Right lobe of liver (tissue), 6 donors: ENCODE results near the gene BCO2. TPM values are rescaled to one million over a fixed set of nuclear protein-coding genes. Genes with fewer than 3 reads are reported as not detected.

ENCODE experiments used
- ATAC-seq, 4 donors: fragments of 200-7000 bp; cut with Tn5 transposase; one replicate each; pipeline ENCODE4 v1.9.1; 2020; ENCODE audit warnings: mild to moderate bottlenecking in 4 of 4, moderate library complexity in 4 of 4
- DNase-seq, 3 donors: peaks; one replicate each; pipeline ENCODE4 v3.0.0-alpha.2; 2020
- H3K27ac ChIP-seq, 3 donors: fragments of 200-600 bp; one replicate each; pipeline ENCODE4 v1.8.0; 2022
- H3K27me3 ChIP-seq, 2 donors: fragments of 200-600 bp; one replicate each; pipeline ENCODE4 v1.8.0; 2022
- H3K36me3 ChIP-seq, 4 donors: fragments of 200-600 bp; sonication (generic) in 1 of 4; one replicate each; pipeline versions ENCODE4 v1.5.1 to v1.8.0; 2017 to 2022; ENCODE audit warnings: control low read depth in 1 of 4
- H3K4me1 ChIP-seq, 4 donors: fragments of 200-600 bp; sonication (generic) in 1 of 4; one replicate each; pipeline versions ENCODE4 v1.5.1 to v1.8.0; 2017 to 2022; ENCODE audit warnings: control low read depth in 1 of 4
- H3K4me3 ChIP-seq, 3 donors: fragments of 200-600 bp; one replicate each; pipeline ENCODE4 v1.8.0; 2022
- H3K9me3 ChIP-seq, 4 donors: fragments of 200-600 bp; sonication (generic) in 1 of 4; one replicate each; pipeline versions ENCODE4 v1.5.1 to v1.8.0; 2017 to 2022; ENCODE audit warnings: control low read depth in 1 of 4
- POLR2A ChIP-seq: fragments of 450-650 bp; IDR thresholded peaks from one replicate; pipeline ENCODE4 v1.6.1; 2017; ENCODE audit warnings: antibody characterized with exemption, mild to moderate bottlenecking
- WGBS: methylation state at CpG from one replicate; pipeline ENCODE4 v1.1.6; 2018; ENCODE audit warnings: low coverage, low lambda C conversion rate; ENCODE audit not compliant: insufficient coverage; ENCODE audit errors: missing lambda C conversion rate; 5-methylcytosine and 5-hydroxymethylcytosine counted together
- intact Hi-C, 2 donors: fragments of 100-400 bp; cut with DNase I; formaldehyde crosslinking; loops; one replicate each; pipeline versions ENCODE4 v1.11.2 to v1.14.1; 2022
- total RNA-seq, 6 experiments: library from RNA; depleted of rRNA in 2 of 6; stranded (reverse); fragments of >200 nt in 2 of 6; fragmentation: NEBNext Ultra II Directional in 3 of 6; extraction: Animal tissue kit (Norgen Biotek cat#: 25700) in 3 of 6; gene quantifications; one replicate each; pipeline versions ENCODE4 v1.1.0 to v1.2.4, GENCODE V29; 2016 to 2023
- TF ChIP-seq, protein P1 (sequence below), 4 donors: fragments of 200-600 bp in 3 of 4; fragments of 450-650 bp in 1 of 4; IDR thresholded peaks; one replicate each; pipeline versions ENCODE4 v1.5.1 to v1.8.0; 2016 to 2022; ENCODE audit warnings: antibody characterized with exemption in 4 of 4, mild to moderate bottlenecking in 2 of 4
- donor health status: DM: no; HTN: yes; CAD: no.
- donor health status: DM: no; HTN: no; CAD: no.
- donor health status: DM: no; HTN: no; CAD: no.
- donor health status: DM: no; HTN: yes; CAD: no.
- donor health status: DM: no; HTN: yes; CAD: no.

Gene BCO2
- total RNA-seq, 6 experiments from 2014 or later, result 33.3 to 118 (median 75.5) TPM

DNA sequence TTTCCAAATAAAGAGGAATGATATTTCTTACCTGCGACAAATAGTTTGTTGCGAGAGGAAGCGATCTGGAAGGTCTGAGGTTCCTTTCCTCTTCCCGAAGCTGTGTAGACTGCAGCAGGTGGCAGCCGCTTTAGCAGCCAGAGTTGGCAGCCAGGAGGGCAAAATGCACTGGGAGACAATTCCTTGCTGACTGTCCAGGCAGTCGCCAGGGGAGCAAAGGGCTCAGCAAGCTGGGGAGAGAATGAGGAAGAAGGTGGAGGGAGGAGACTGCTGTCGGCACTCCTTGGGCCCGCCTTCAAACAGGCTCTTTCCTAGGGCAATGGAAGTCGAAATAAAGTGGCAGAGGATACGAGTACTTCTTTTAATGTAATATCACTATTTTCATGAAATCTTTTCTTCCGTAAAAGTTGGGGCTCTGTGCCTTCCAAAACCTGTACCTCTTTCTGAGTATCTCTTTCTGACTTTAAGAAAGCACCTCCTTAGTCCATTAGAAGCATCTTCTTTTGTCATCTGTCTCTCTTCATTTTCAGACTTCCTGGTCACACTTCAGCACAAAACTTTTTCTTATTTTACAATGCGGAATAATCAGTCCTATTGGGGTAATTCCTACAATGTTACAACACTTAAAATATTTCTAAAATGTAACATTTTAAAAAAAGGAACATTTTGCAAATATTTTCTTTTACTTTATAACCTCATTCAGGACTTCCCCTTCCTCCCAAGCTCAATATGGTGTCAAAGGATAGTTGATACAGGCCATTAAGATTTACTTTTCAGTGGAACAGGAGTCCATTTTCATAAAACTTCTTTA is 11.2 kb upstream of the BCO2 start, which contains the start of gene IL18:
IL18 (minus strand) TSS at position 220 of the 811 bp plus-strand sequence. CDS start 9,041 bp downstream, outside the sequence.
- 38% methylated on average over 11 of the region's 12 CpGs for WGBS
- intact Hi-C loops, result no loop called here
- TF ChIP-seq, protein P1, sequence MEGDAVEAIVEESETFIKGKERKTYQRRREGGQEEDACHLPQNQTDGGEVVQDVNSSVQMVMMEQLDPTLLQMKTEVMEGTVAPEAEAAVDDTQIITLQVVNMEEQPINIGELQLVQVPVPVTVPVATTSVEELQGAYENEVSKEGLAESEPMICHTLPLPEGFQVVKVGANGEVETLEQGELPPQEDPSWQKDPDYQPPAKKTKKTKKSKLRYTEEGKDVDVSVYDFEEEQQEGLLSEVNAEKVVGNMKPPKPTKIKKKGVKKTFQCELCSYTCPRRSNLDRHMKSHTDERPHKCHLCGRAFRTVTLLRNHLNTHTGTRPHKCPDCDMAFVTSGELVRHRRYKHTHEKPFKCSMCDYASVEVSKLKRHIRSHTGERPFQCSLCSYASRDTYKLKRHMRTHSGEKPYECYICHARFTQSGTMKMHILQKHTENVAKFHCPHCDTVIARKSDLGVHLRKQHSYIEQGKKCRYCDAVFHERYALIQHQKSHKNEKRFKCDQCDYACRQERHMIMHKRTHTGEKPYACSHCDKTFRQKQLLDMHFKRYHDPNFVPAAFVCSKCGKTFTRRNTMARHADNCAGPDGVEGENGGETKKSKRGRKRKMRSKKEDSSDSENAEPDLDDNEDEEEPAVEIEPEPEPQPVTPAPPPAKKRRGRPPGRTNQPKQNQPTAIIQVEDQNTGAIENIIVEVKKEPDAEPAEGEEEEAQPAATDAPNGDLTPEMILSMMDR (IDR thresholded peaks at IDR 0.05), result peak in 1 of 4 donors; percentile 4
- TF ChIP-seq POLR2A, result no peak
- Histone ChIP-seq H3K27me3 (no peaks in the 10 kb centered on the region), H3K4me1 (peaks cover 0 to 24% (median 6%) of the 10 kb centered on the region in 4 donors), H3K9me3 (no peaks in the 10 kb centered on the region), H3K36me3 (no peaks in the 10 kb centered on the region), H3K27ac (peak within 1 kb of the TSS in 2 of 3 donors; percentile 8 to 9), H3K4me3 (peak within 1 kb of the TSS in 2 of 3 donors; percentile 17 to 25)
- DNase-seq (peak; percentile 70 to 75 (median 71)), ATAC-seq (peak; percentile 63 to 76 (median 70))

DNA sequence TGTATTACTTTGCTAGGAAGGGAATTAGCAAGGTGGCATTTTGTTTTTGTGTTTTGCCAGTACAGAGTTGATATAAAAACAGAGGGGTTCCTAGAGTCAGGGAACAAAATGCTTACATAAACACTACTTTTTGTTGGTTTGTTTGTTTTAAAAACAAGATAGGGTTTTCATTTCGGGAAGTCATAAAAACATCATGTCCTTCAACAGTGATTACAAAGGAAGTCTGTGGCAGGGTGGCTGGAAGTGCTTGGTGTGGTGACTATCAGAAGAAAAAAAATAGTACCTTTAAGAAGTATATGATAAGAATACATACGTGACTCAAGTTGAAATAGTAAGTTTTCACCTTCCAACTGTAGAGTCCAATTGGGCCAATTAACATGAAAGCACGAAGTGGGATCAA is 10.3 kb upstream of the BCO2 start:
- H3K27me3 ChIP-seq, result no peaks in the 10 kb centered on the region
- TF ChIP-seq POLR2A, result no peak
- TF ChIP-seq, protein P1 (IDR thresholded peaks at IDR 0.05), result no peak
- no peaks in the 10 kb centered on the region for H3K9me3 ChIP-seq
- no peak overlapping the region for H3K27ac ChIP-seq
- H3K36me3 ChIP-seq, result no peaks in the 10 kb centered on the region
- ATAC-seq (peak in 3 of 4 donors; percentile 6 to 59 (median 9)), DNase-seq (no peak)
- H3K4me3 ChIP-seq, result no peak overlapping the region
- peaks cover 0 to 24% (median 6%) of the 10 kb centered on the region in 4 donors for H3K4me1 ChIP-seq
- 32% methylated on average over 3 of the region's 3 CpGs for WGBS
- intact Hi-C loops, result no loop called here

DNA sequence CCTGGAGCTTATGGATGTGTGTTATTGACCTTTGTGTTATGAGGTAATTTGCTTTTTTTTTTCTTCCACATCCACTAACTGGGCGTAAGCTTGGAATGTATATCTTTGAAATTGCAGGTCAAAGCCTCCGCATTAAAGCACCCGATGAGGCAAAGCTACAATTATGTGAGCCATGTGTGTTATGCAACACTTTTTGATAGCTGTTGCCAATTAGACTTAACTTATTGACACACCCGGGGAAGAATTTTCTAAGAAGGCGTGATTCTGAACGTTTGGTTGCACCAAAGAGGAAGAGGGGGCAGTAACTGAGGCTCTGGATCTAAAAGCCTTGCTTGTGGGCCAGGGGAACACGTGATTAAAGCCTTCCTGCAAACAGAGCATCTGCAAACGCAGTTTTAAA is 8.8 kb upstream of the BCO2 start:
- 36% methylated on average over 8 of the region's 8 CpGs for WGBS
- H3K27ac ChIP-seq, result no peak overlapping the region
- no peaks in the 10 kb centered on the region for H3K36me3 ChIP-seq
- no peak for TF ChIP-seq POLR2A
- TF ChIP-seq, protein P1 (IDR thresholded peaks at IDR 0.05), result no peak
- peak in 3 of 4 donors; percentile 24 to 52 (median 49) for ATAC-seq
- H3K9me3 ChIP-seq, result no peaks in the 10 kb centered on the region
- no peak overlapping the region for H3K4me3 ChIP-seq
- intact Hi-C loops, result no loop called here
- H3K27me3 ChIP-seq, result no peaks in the 10 kb centered on the region
- peaks cover 0 to 17% (median 2%) of the 10 kb centered on the region in 4 donors for H3K4me1 ChIP-seq
- DNase-seq, result no peak

DNA sequence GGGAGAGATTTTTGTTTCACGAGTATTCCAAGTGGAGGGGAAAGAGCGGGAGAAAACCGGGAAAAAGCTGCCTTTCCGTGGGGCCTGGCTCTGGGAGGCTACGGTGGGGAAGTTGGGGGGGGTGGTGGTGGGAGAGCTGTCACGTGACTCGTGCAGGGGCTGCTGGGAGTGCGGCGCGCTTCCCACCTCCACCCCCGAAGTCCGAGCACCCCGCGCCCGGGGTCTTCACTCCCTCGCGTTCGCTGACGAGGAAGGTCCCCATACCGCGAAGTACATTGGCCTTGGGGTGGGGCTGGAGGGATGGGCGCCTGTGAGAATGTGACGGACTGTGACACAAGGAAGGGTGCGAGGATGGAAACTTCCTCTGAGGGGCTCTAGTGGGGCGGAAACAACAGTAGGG is 8.2 kb upstream of the BCO2 start, which contains the start of gene TEX12:
TEX12 (plus strand) TSS at position 228 of the 400 bp plus-strand sequence. CDS start 1,897 bp downstream, outside the sequence.
- ATAC-seq (no peak), DNase-seq (no peak)
- peaks cover 0 to 17% (median 0%) of the 10 kb centered on the region in 4 donors for H3K4me1 ChIP-seq
- H3K36me3 ChIP-seq, result no peaks in the 10 kb centered on the region
- WGBS, result 43% methylated on average over 2 of the region's 25 CpGs
- no peaks in the 10 kb centered on the region for H3K27me3 ChIP-seq
- intact Hi-C loops, result no loop called here
- no peaks in the 10 kb centered on the region for H3K9me3 ChIP-seq
- H3K4me3 ChIP-seq, result no peak within 1 kb of the TSS
- TF ChIP-seq, protein P1 (IDR thresholded peaks at IDR 0.05), result no peak
- TF ChIP-seq POLR2A, result no peak
- no peak within 1 kb of the TSS for H3K27ac ChIP-seq
